Forelimb muscle (tissue), 1 donor: ENCODE results near the gene PHKB. TPM values are rescaled to one million over a fixed set of nuclear protein-coding genes. Genes with fewer than 3 reads are reported as not detected.
"Not testable (repeated sequence)": the region's sequence is repeated elsewhere in the genome, so short reads cannot be mapped to it uniquely, and the experiment has no call there.

Experiments used
- DNase-seq: peaks from one replicate; pipeline ENCODE4 v3.0.0-alpha.2; 2013; ENCODE audit warnings: low read depth
- polyA plus RNA-seq: library from polyadenylated mRNA; unstranded; fragments of 120-200 nt; gene quantifications from one replicate; pipeline ENCODE4 v1.2.1, GENCODE V29; 2013; ENCODE audit not compliant: insufficient read length

PHKB gene
- polyA plus RNA-seq: 59.6 TPM

- peak; percentile 52 for DNase-seq
Observed at GRCh38 chr16:47460711-47461597, at the start of gene PHKB, which contains the start of gene ITFG1. TSS of gene PHKB (plus strand) at chr16:47461331. CDS start at chr16:47461351, 20 bp downstream. TSS of gene ITFG1 (minus strand) at chr16:47461063. CDS start at chr16:47461045, 18 bp downstream.

- DNase-seq: no peak
Observed at GRCh38 chr16:47413041-47413440, 48.1 kb upstream of the PHKB start.

DNA sequence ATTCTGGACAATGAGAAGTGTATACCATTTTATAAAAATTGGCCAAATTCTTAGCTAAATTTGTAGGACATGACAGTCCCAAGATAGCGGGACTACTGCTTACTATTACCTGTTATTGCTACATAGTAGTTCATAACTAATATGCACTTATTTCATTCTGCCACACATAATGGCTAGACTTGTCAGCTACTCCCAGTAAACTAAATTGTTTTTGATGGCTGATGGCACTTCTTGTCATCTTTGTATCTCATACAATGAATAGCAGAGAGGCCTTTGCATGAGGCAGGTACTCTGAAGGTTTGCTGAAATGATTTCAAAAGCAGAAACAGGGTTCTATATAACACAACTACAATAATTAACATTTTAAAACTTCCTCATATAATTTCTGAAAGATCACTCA is 44.3 kb upstream of the PHKB start:
- DNase-seq: no peak

GRCh38 chr16:47424846-47425245 is 36.3 kb upstream of the PHKB start:
- DNase-seq: no peak

- no peak for DNase-seq
Observed at GRCh38 chr16:47426806-47427205, 34.3 kb upstream of the PHKB start.

- no peak for DNase-seq
Observed at GRCh38 chr16:47431960-47432359, 29.2 kb upstream of the PHKB start.

GRCh38 chr16:47434274-47434673 is 26.9 kb upstream of the PHKB start:
- DNase-seq: not testable (repeated sequence)

- not testable (repeated sequence) for DNase-seq
Observed at GRCh38 chr16:47440066-47440465, 21.1 kb upstream of the PHKB start.

GRCh38 chr16:47442884-47443283 is 18.2 kb upstream of the PHKB start:
- not testable (repeated sequence) for DNase-seq

DNA sequence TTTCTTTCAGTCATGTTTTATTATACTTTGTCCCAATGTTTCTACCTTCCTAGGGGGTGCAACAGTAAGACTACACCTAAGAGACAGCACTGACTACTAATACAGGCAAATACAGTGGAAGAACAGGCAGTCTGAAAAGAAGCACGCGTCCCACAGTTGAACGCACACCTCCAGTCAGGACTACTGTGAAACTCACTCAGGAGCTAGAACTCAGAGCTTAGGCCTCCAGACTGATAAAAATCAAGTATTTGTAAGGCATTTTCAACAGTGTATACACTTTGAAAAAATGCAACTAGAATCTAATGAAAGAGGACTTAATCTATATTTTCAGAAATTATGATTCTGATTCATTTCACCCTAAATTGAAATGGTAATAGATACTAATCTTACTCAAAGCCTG is 14.7 kb upstream of the PHKB start:
- no peak for DNase-seq

DNA sequence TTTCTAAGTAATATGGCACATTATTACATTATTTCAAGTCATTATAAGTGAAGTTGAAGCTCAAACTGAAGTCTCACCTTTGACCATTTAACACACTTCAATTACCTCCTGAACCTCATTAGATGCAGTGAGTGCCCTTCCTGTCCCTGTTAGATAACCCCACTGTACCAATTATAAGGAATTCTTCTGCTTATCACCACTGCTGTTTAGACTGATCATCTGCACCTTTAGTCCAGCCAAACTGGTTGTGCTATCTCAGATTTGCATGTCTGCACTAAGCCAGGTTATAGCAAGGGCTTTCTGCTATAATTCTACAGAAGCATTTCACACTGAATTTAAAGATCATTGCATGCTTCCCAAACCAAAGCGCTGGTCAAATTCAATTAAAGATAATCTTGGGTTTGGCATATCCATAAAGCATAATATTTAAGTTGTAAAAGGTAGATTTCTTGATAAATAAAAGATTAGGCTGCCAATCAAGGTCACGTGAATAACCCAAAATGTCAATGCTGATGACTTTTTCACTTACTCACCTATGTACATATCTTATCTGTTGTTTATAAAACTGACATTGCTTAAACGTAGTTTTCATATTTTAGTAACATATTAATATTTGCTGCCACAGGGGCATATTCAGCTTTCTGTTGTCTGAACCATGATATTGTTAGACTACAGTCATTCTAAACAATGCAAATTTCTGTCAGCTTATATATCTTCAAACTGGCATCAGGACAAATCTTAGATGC is 12.1 kb upstream of the PHKB start:
- no peak for DNase-seq

DNA sequence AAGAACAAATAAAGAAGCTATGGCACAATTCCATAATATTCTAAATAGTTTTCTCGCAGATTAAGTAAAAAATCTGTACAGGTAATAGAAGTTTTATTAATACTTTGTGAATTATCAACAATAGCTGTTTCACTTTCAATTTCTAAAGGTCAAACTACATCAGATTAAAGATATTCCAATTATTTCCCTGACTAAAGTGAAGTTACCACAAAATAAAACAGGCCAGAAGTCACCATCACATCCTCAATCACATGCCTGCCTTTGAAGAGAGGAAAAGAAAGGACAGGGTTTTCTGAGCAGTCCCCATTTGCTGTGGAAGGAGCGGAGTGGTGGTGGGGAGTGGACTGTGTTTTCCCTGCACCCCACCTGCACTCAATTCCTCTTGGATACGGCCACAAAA is 11.3 kb upstream of the PHKB start:
- DNase-seq: no peak

- no peak for DNase-seq
Observed at GRCh38 chr16:47458331-47458730, 2.8 kb upstream of the PHKB start.

DNA sequence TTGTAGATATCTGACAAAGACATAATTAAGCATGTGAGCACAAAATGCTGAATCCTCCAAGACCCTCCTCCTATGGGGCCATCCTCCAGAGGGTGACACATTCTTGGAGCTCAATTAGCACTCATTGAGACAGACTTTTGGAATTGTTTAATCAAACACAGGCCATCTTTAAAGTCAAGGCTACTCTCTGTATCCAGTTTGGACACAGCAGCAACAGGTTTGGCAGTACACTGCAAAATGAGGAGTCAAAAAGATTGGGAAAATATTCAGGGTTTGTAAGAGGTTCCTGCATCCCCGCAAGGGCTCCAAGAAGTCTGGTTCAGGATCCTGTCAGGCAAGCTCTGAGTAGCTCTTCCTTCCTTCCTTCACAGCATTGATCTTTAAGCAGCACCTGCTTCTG is 1.5 kb upstream of the PHKB start:
- no peak for DNase-seq

- DNase-seq: no peak
Observed at GRCh38 chr16:47460359-47460710, 796 bp upstream of the PHKB start.

DNA sequence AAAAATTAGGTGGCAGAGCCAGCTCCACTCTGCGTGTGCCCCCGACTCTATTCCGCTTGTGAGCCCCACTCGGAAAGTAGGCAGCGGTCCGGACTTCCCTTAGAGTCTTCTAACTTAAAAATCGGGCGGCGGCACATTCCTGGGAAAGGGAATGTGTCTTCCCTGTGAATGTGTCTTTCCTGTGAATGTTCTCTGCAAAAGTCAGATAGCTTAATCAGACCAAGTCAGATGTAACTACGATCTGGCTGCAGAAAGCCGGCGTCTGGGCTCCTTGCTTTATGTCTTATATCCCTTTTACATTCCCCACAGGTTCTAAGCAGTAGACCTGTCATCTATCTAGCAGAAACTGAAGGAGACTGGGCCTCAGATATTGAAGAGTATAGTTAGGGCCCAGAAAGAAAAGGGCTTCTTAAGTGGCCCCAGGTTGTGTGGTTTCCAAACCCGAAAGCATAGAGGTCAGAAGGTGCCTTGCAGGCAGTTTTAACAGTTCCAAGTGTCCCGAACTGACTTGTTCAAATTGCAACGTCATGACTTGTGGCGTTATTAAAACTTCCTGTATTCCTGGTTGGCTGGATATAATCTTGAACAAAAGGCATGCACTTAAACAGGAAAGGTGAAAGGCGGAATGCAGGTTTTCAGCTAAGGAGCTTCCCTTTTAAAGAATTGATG is 601 bp downstream of the PHKB start:
- DNase-seq: no peak

DNA sequence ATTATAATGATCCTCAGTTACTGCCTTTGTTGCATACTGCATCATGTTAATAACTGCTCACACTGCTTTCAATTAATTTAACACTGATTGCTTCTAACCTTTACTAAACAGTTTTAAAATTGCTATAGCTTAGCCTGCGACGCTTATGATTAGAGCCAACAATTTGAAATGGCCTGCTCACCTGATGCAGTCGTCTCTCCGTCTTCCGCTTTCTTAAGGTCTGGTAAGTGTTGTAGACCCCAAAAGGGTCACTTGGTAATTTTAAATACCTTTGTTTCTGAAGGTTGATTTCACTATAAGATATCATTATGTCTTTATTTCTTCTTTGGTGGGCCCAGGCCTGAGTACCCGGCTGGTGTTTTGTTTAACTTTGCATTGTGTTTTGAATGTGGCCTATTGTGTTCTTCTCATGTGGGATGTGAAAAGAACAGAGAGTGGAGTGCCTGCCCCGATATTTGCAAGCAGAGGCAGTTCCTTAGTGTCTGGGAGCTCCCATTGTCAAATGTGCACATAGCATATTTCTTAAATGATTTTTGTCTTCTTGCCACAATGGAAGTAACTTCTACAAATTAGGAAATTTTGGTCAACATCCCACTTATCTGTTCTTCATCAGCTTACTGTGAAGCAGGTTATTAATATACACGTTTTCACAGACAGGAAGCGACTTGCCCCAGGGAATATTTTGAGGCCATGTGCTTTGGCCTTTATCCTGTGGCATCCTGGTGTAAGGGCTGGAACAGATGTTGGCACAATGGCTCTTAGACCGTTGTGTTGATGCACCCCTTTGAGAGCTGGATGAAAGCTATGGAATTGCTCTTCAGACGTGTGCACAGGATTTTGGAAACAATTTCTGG is 2.9 kb downstream of the PHKB start:
- no peak for DNase-seq

DNA sequence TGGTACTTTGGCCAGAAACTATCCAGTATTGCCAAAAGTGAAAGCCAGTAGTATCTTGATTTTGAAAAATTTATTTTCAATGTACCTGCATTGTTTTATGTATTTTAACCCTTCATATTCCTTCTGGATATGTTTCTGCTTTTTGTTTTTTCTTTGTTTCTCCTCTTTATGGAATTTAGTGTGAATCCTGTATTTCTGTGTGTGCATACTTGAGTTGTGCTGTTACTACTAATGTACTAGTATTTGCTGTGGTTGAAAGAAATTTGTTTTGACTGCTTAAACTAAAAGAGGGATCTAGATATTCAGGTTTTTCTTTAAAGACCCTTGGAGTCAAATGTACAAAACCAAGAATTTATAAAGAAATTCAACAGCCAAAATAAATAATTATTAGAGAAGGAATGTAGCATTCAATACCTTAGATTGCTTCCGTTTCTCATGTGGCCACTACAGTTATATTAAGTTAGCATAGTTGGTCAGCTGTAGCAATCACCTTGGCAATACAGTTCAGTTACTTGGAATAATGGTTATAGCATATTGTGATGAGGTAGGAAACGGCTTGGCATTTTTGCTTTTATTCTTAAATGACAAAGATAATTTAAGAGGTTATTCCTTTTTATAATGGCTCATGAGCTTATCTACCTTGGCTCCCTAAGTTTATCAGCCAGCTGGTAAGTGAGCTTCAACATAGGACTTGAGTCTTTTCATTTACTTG is 4.9 kb downstream of the PHKB start:
- no peak for DNase-seq

- DNase-seq: no peak
Observed at GRCh38 chr16:47467501-47467900, 6.4 kb downstream of the PHKB start.

GRCh38 chr16:47468070-47468689 is 7.0 kb downstream of the PHKB start:
- not testable (repeated sequence) for DNase-seq
